SIG-M5 treated with dmso at 0.1 percent for 504 hours (cell line): ENCODE results near the gene F8A3.
"Not testable (repeated sequence)": the region's sequence is repeated elsewhere in the genome, so short reads cannot be mapped to it uniquely, and the experiment has no call there.

Experiments used
- DNase-seq: peaks from one replicate; lab custom pipeline; 2025; ENCODE audit not compliant: unreplicated experiment; lab: John Stamatoyannopoulos, UW

The F8A3 gene

DNA sequence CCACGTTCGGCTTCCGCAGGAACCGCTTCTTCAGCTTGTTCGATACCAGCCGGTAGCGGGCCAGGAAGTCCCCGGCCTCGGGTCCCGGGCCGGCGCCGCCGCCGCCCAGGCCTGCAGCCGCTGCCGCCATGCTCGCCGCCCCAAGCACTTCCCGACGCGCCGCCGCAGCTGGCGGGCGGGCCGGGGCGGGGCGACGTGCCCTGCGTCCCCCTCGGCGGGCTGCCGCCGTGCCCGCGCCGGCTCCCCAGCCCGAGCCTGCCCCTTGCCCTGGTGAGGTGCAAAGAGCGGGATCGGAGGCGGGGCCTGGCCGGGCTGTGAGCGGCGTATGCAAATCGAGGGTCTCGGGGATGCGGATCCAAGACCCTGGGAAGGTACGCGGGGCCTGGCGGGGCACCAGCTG lies at the start of gene F8A3:
TSS of gene F8A3 (minus strand) at position 150 of the 400 bp plus-strand sequence. CDS start at position 130, 20 bp downstream.
- DNase-seq, result not testable (repeated sequence)

DNA sequence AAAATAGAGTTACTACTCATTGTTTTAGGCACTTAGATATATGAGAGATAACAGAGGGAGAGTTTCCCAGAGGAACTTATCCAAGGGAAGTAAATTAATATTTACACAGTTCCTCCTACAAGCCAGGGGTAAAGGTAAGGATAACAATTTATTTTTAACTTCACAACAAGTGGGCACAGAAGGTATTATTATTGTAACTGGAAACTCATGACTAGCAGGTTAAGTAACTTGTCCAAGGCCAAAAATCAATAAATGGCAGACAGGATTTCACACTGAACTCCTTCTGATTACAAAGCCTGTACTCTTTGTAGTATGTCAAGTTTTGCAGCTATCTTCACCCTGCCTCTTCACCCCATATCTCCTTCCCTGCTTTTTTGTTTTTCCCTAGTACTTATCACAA lies 46.9 kb upstream of the F8A3 start:
- DNase-seq, result no peak

- not testable (repeated sequence) for DNase-seq
Measured at GRCh38 chrX:155495134-155495533, 36.7 kb upstream of the F8A3 start.

- DNase-seq, result not testable (repeated sequence)
Measured at GRCh38 chrX:155491421-155491820, 33.0 kb upstream of the F8A3 start.

GRCh38 chrX:155477136-155477535 lies 18.7 kb upstream of the F8A3 start:
- not testable (repeated sequence) for DNase-seq

DNA sequence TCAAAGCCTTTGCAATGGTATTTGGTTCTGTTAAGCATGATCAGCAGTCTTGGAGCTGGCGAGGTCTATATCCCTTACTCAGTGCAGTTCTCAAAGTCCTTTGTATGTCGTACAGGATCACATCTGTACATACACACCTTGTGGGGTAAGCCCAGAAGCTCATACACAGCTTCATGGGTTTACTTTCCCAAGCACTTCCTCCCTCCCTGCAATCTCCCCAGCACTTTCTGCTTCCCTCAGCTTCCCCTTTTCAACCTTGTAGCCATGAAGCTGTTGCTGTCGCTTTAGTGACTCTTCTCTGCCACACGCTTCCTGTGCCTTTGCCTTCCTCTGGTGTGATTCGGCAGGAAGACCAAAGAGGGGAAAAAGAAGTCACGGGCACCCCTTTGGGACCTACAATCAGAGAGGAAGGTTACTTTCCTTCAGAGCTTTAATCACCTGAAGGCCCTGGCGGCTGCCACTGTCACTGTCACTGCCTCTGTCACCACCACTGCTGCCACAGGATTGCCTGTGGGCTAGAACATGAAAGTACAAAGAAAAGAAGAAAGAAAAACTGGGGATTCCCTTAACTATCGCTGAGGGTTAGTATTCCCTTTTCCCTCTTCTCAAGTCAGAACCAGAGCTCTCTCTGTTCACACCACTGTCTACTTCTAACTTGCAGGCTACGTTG lies 8.0 kb upstream of the F8A3 start:
- not testable (repeated sequence) for DNase-seq

DNA sequence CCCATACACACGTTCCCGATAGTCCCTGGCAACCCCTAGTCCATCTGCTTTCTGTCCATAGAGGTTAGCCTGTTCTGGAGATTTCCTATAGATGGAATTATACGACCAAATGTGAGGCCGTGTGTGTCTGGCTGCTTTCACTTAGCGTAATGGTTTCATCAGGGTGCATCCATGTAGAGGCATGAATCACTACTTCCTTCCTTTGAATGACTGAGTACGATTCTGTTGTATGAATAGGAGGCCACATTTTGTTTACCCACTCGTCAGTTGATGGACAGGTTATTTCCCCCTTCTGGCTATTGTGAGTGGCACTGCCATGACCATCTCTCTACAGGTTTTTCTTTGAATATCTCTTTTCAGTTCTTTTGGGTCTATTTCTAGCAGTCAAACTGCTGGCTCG lies 2.1 kb upstream of the F8A3 start:
- DNase-seq, result not testable (repeated sequence)

DNA sequence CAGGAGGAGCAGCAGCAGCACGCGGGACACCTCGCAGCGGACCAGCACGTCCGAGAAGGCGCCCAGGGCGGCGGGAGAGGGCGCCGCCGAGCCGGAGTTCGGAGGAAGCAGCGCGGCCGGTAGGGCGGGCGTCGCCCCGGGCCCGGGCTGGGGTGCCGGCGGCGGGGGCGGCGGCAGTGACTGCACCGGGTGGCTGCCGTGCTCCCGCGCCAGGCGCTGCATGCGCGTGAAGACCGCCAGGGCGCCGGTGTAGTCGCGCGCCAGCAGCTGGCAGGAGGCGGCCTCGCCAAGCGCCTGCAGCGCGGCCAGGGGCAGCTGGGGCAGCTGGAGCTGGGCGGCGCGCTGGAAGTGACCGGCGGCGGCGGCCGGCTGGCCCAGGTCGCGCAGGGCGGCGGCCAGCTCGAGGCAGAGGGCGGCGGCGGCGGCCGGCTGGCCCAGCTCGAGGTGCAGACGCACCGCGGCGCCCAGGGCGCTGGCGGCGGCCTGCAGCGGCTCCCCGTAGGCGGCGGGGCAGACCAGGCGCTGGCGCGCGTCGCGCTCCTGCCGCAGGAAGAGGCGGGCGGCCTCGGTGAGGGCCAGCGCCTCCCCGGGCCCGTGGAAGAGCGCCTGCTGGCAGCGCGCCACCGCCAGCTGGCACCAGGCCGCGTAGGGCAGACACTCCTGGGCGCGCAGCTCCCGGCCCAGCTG lies 516 bp downstream of the F8A3 start:
- DNase-seq, result not testable (repeated sequence)

- DNase-seq, result no peak
Measured at GRCh38 chrX:155441097-155441496, 17.3 kb downstream of the F8A3 start.

GRCh38 chrX:155435744-155436112 lies 22.7 kb downstream of the F8A3 start:
- no peak for DNase-seq

- DNase-seq, result no peak
Measured at GRCh38 chrX:155434906-155435743, 23.3 kb downstream of the F8A3 start.

DNA sequence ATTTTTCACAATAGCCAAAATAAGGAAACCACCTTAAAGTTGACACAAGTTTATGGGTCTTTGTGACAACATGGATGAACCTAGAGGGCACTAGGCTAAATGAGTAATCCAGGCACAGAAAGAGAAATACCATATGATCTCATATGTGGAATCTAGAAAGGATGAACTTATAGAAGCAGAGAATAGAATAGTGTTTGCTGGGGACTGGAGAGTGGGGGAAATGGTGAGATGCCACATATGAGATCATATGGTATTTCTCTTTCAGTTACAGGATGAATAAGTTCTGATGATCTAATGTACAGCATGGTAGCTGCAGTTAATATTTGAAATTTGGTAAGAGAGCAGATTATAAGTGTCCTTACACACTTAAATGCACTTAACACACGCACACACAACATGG lies 40.7 kb downstream of the F8A3 start:
- no peak for DNase-seq
